HG02642 (cell line): Measurements from ENCODE around the gene USP17L28.
"Not testable (repeated sequence)": the region's sequence is repeated elsewhere in the genome, so short reads cannot be mapped to it uniquely, and the experiment has no call there.

ENCODE experiments used
- ATAC-seq: cut with Tn5 transposase; IDR thresholded peaks from one replicate; pipeline ENCODE4 v1.9.1; 2021; ENCODE audit warnings: mild to moderate bottlenecking; ENCODE audit not compliant: unreplicated experiment, poor library complexity

USP17L28 gene

GRCh38 chr4:9348593-9348992, at the start of gene USP17L28:
USP17L28 (plus strand) TSS chr4:9348893; CDS start chr4:9348893, 0 bp downstream.
- ATAC-seq, result not testable (repeated sequence)

GRCh38 chr4:9324191-9324590, 24.5 kb upstream of the USP17L28 start:
- not testable (repeated sequence) for ATAC-seq

GRCh38 chr4:9324865-9325264, 23.8 kb upstream of the USP17L28 start, which contains the start of gene USP17L24:
USP17L24 (plus strand) TSS chr4:9325165; CDS start chr4:9325165, 0 bp downstream.
- ATAC-seq, result not testable (repeated sequence)

GRCh38 chr4:9329611-9330010, 19.1 kb upstream of the USP17L28 start, which contains the start of gene USP17L25:
USP17L25 (plus strand) TSS chr4:9329911; CDS start chr4:9329911, 0 bp downstream.
- not testable (repeated sequence) for ATAC-seq

- ATAC-seq, result not testable (repeated sequence)
These were observed 14.3 kb upstream of the USP17L28 start, which contains the start of gene USP17L26 for GRCh38 chr4:9334358-9334757. USP17L26 (plus strand) TSS chr4:9334658; CDS start chr4:9334658, 0 bp downstream.

- ATAC-seq, result not testable (repeated sequence)
These were observed 9.6 kb upstream of the USP17L28 start, which contains the start of gene USP17L5 for GRCh38 chr4:9339103-9339502. USP17L5 (plus strand) TSS chr4:9339403; CDS start chr4:9339403, 0 bp downstream.

GRCh38 chr4:9343848-9344247, 4.8 kb upstream of the USP17L28 start, which contains the start of gene USP17L27:
USP17L27 (plus strand) TSS chr4:9344148; CDS start chr4:9344148, 0 bp downstream.
- ATAC-seq, result not testable (repeated sequence)

- ATAC-seq, result not testable (repeated sequence)
These were observed 2.2 kb downstream of the USP17L28 start for GRCh38 chr4:9350866-9351265.

- ATAC-seq, result not testable (repeated sequence)
These were observed 4.6 kb downstream of the USP17L28 start, which contains the start of gene USP17L29 for GRCh38 chr4:9353338-9353737. USP17L29 (plus strand) TSS chr4:9353638; CDS start chr4:9353638, 0 bp downstream.

- not testable (repeated sequence) for ATAC-seq
These were observed 14.1 kb downstream of the USP17L28 start, which contains the start of gene USP17L30 for GRCh38 chr4:9362829-9363228. USP17L30 (plus strand) TSS chr4:9363129; CDS start chr4:9363129, 0 bp downstream.

- ATAC-seq, result not testable (repeated sequence)
These were observed 31.2 kb downstream of the USP17L28 start for GRCh38 chr4:9379881-9380280.

GRCh38 chr4:9381012-9381534, 32.4 kb downstream of the USP17L28 start:
- ATAC-seq, result peak; percentile 42

- ATAC-seq, result no peak
These were observed 35.4 kb downstream of the USP17L28 start for GRCh38 chr4:9384126-9384525.

- not testable (repeated sequence) for ATAC-seq
These were observed 40.3 kb downstream of the USP17L28 start for GRCh38 chr4:9389001-9389400.
